Ovary (tissue), 9 donors: ENCODE results near the gene KRT72. TPM values are rescaled to one million over a fixed set of nuclear protein-coding genes. Genes with fewer than 3 reads are reported as not detected.

Experiments
- DNase-seq, 5 donors: peaks; one replicate each; pipeline ENCODE4 v3.0.0-alpha.2; 2019 to 2020
- H3K27ac ChIP-seq, 2 donors: fragments of 200-600 bp; one replicate each; pipeline versions ENCODE4 v1.5.1 to v1.8.0; 2019 to 2022
- H3K27me3 ChIP-seq: fragments of 200-600 bp; one replicate; pipeline ENCODE4 v1.8.0; 2022
- H3K36me3 ChIP-seq: fragments of 200-600 bp; sonication (generic); one replicate; pipeline ENCODE4 v1.5.1; 2019
- H3K4me1 ChIP-seq: one replicate; pipeline ENCODE4 v1.8.1; 2013; ENCODE audit warnings: mild to moderate bottlenecking, moderate library complexity; ENCODE audit not compliant: insufficient read depth
- H3K4me3 ChIP-seq: fragments of 200-600 bp; sonication (generic); one replicate; pipeline ENCODE4 v1.5.1; 2017
- H3K9me3 ChIP-seq, 2 donors: fragments of 200-600 bp in 1 of 2; sonication (generic) in 1 of 2; one replicate each; pipeline versions ENCODE4 v1.5.1 to v1.8.1; 2013 to 2019; ENCODE audit warnings: mild to moderate bottlenecking in 1 of 2, moderate library complexity in 1 of 2
- EP300 ChIP-seq: sonication (generic); formaldehyde crosslinking; IDR thresholded peaks from one replicate; pipeline ENCODE4 v1.6.1; 2017; ENCODE audit warnings: antibody characterized with exemption
- POLR2A ChIP-seq: fragments of 450-650 bp; IDR thresholded peaks from one replicate; pipeline ENCODE4 v1.6.1; 2017; ENCODE audit warnings: antibody characterized with exemption, mild to moderate bottlenecking, moderate library complexity
- WGBS, 3 donors: extraction: QIAGEN DNeasy Blood & Tissue Kit in 1 of 3; methylation state at CpG; one replicate each; pipeline versions ENCODE4 v1.1.5 to v1.1.7; 2013 to 2017; 5-methylcytosine and 5-hydroxymethylcytosine counted together
- intact Hi-C, 4 donors: fragments of 100-400 bp; cut with DNase I; formaldehyde crosslinking; loops; one replicate each; pipeline versions ENCODE4 v1.11.0 to v1.15.1; 2022 to 2023
- polyA plus RNA-seq, 2 donors: library from polyadenylated mRNA; stranded (reverse); fragments of 200-250 nt in 1 of 2; fragments of 350-450 nt in 1 of 2; fragmentation: Illumina TruSeq in 1 of 2; extraction: RNeasy Lipid Tissue Mini Kit (QIAGEN cat#74804) in 1 of 2; gene quantifications; one replicate each; pipeline ENCODE4 v1.2.3, GENCODE V29; 2013 to 2014
- total RNA-seq, 7 donors: library from RNA; depleted of rRNA in 2 of 7; stranded (reverse); fragments of >200 nt in 2 of 7; fragmentation: NEBNext Ultra II Directional in 3 of 7; extraction: Animal tissue kit (Norgen Biotek cat#: 25700) in 3 of 7; gene quantifications; one replicate each; pipeline versions ENCODE4 v1.1.0 to v1.2.4, GENCODE V29; 2016 to 2023
- TF ChIP-seq, protein P1 (sequence below), 3 donors: fragments of 450-650 bp in 2 of 3; fragments of 200-600 bp in 1 of 3; IDR thresholded peaks; one replicate each; pipeline versions ENCODE4 v1.5.1 to v1.8.0; 2016 to 2022; ENCODE audit warnings: antibody characterized with exemption in 3 of 3, mild to moderate bottlenecking in 1 of 3
- donor health status: DM: no; HTN: no; CAD: no; lungs with moderate emphysema.
- donor health status: DM: no; HTN: no; CAD: no.
- donor health status: Bipolar disorder and iron deficiency.
- donor health status: DM: yes; HTN: yes; CAD: no.
- donor health status: DM: no; HTN: no; CAD: no.
- donor health status: DM: yes; HTN: yes; CAD: no.

KRT72 gene
- total and polyA plus RNA-seq, 9 donors = not detected

DNA sequence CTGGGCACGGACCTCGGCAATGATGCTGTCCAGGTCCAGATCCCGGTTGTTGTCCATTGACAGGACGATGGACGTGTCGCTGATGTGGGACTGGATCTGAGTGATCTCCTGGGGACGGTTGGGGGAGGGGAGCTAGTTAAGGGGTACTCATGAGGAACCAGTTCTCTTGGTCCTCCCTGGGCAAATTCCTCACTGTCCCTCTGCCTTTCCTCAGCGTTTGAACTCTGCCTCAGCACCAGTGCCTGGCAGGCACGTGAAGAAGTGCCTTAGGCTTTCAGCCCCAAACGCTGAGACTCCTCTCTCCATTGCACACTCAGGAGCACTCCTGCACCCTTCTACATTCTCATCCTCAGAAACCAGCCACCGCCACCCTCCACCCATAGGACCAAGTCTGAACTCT lies 9.7 kb downstream of the KRT72 start:
- WGBS, 3 donors = 85 to 90% (median 90%) methylated on average over 11 of the region's 11 CpGs
- TF ChIP-seq EP300 (no peak), POLR2A (no peak)
- TF ChIP-seq, protein P1, sequence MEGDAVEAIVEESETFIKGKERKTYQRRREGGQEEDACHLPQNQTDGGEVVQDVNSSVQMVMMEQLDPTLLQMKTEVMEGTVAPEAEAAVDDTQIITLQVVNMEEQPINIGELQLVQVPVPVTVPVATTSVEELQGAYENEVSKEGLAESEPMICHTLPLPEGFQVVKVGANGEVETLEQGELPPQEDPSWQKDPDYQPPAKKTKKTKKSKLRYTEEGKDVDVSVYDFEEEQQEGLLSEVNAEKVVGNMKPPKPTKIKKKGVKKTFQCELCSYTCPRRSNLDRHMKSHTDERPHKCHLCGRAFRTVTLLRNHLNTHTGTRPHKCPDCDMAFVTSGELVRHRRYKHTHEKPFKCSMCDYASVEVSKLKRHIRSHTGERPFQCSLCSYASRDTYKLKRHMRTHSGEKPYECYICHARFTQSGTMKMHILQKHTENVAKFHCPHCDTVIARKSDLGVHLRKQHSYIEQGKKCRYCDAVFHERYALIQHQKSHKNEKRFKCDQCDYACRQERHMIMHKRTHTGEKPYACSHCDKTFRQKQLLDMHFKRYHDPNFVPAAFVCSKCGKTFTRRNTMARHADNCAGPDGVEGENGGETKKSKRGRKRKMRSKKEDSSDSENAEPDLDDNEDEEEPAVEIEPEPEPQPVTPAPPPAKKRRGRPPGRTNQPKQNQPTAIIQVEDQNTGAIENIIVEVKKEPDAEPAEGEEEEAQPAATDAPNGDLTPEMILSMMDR (IDR thresholded peaks at IDR 0.05) = no peak
- Histone ChIP-seq H3K36me3 (no peaks in the 10 kb centered on the region), H3K9me3 (no peaks in the 10 kb centered on the region), H3K4me3 (no peak overlapping the region), H3K27me3 (no peaks in the 10 kb centered on the region), H3K27ac (no peak overlapping the region), H3K4me1 (no peaks in the 10 kb centered on the region)
- no peak for DNase-seq
- intact Hi-C loops = no loop called here

- H3K9me3 ChIP-seq = no peaks in the 10 kb centered on the region
- no peak for DNase-seq
- H3K36me3 ChIP-seq = no peaks in the 10 kb centered on the region
- WGBS, 3 donors = 86 to 89% (median 86%) methylated on average over 6 of the region's 6 CpGs
- TF ChIP-seq, protein P1 (IDR thresholded peaks at IDR 0.05) = no peak
- TF ChIP-seq EP300 = no peak
- TF ChIP-seq POLR2A = no peak
- H3K4me1 ChIP-seq = no peaks in the 10 kb centered on the region
- intact Hi-C loops = no loop called here
- no peak overlapping the region for H3K27ac ChIP-seq
- no peak overlapping the region for H3K4me3 ChIP-seq
- no peaks in the 10 kb centered on the region for H3K27me3 ChIP-seq
Observed at GRCh38 chr12:52590021-52590420, 11.2 kb downstream of the KRT72 start.

- TF ChIP-seq POLR2A (no peak), EP300 (no peak)
- TF ChIP-seq, protein P1 (IDR thresholded peaks at IDR 0.05) = no peak
- H3K27me3 ChIP-seq = no peaks in the 10 kb centered on the region
- no peaks in the 10 kb centered on the region for H3K36me3 ChIP-seq
- H3K4me1 ChIP-seq = no peaks in the 10 kb centered on the region
- no peak for DNase-seq
- H3K9me3 ChIP-seq = no peaks in the 10 kb centered on the region
- 82 to 83% (median 82%) methylated on average over 17 of the region's 17 CpGs for WGBS, 3 donors
- H3K27ac ChIP-seq = no peak overlapping the region
- no peak overlapping the region for H3K4me3 ChIP-seq
- intact Hi-C loops = no loop called here
Observed at GRCh38 chr12:52587563-52587962, 13.7 kb downstream of the KRT72 start.

DNA sequence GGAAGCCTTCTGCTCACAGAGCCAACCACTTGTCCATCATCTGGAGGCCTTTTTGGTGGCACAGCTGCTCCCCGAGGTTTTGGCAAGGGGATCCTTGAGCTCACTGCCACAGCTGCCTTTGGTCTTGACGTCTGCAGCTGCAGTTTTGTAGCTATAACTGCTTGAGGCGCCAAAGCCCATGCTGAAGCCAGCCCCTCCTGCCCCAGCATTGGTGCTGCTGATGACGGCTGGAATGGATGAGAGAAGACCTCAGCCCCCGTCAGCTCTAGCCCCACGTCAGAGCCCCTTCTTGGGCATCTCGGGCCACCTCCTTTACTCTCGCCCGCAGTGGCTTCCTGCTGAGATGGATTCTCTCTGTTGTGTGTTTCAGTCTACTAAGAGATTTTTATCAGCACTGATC lies 15.3 kb downstream of the KRT72 start:
- Histone ChIP-seq H3K9me3 (no peaks in the 10 kb centered on the region), H3K27ac (no peak overlapping the region), H3K36me3 (no peaks in the 10 kb centered on the region), H3K4me1 (no peaks in the 10 kb centered on the region), H3K4me3 (no peak overlapping the region), H3K27me3 (no peaks in the 10 kb centered on the region)
- DNase-seq = no peak
- intact Hi-C loops = no loop called here
- 77 to 82% (median 81%) methylated on average over 9 of the region's 9 CpGs for WGBS, 3 donors
- TF ChIP-seq EP300 (no peak), POLR2A (no peak)
- TF ChIP-seq, protein P1 (IDR thresholded peaks at IDR 0.05) = no peak

DNA sequence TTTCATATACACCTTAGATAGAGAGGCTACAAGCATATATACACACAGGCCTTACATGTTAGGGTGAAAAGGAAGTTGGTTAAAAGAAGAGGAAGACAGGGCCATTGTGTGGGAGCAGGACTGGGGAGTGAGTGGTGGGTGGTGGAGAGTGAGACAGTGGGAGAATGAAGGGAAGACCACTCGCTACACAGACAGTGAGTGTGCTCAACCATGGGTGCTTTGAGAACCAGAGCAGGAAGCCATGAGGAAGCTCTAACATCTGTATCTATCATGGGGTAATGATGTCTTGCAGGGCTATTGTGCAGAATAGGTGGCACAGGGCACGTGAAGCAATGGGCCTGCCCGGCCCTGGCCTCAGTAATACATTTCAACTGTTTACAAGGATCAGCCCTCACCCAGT lies 16.2 kb downstream of the KRT72 start:
- intact Hi-C loops = no loop called here
- Histone ChIP-seq H3K9me3 (no peaks in the 10 kb centered on the region), H3K27ac (no peak overlapping the region), H3K4me1 (no peaks in the 10 kb centered on the region), H3K4me3 (no peak overlapping the region), H3K36me3 (no peaks in the 10 kb centered on the region), H3K27me3 (no peaks in the 10 kb centered on the region)
- 81 to 92% (median 84%) methylated on average over 3 of the region's 3 CpGs for WGBS, 3 donors
- TF ChIP-seq POLR2A = no peak
- TF ChIP-seq EP300 = no peak
- TF ChIP-seq, protein P1 (IDR thresholded peaks at IDR 0.05) = no peak
- no peak for DNase-seq
